Natural killer cell (primary cell): ENCODE data around the gene SLC10A3. TPM values are rescaled to one million over a fixed set of nuclear protein-coding genes. Genes with fewer than 3 reads are reported as not detected.

Experiments used
- ATAC-seq, 3 donors: fragments of 150-1000 bp in 2 of 3; fragments of 200-7000 bp in 1 of 3; cut with Tn5 transposase; 1 replicate in 1 of 3; 2 replicates in 2 of 3; pipeline ENCODE4 v1.10.0; 2021; ENCODE audit warnings: mild to moderate bottlenecking in 2 of 3, moderate library complexity in 2 of 3
- DNase-seq, 2 donors: peaks; one replicate each; pipeline versions ENCODE4 v3.0.0 to v3.0.0-alpha.2; 2013 to 2021; ENCODE audit warnings: mixed read lengths in 1 of 2
- H3K27ac ChIP-seq: one replicate; pipeline ENCODE4 v1.5.1; 2013; ENCODE audit warnings: mild to moderate bottlenecking, low read length
- H3K27me3 ChIP-seq: one replicate; pipeline ENCODE4 v1.6.1; 2013; ENCODE audit warnings: low read length; ENCODE audit not compliant: control insufficient read depth, insufficient read depth
- H3K36me3 ChIP-seq: one replicate; pipeline ENCODE4 v1.6.1; 2013; ENCODE audit warnings: low read length; ENCODE audit not compliant: control insufficient read depth, insufficient read depth
- H3K4me1 ChIP-seq: one replicate; pipeline ENCODE4 v1.6.1; 2013; ENCODE audit warnings: low read length; ENCODE audit not compliant: control insufficient read depth, insufficient read depth
- H3K4me3 ChIP-seq: one replicate; pipeline ENCODE4 v1.5.1; 2013; ENCODE audit warnings: low read length
- H3K9me3 ChIP-seq: one replicate; pipeline ENCODE4 v1.6.1; 2013; ENCODE audit warnings: low read length; ENCODE audit not compliant: control insufficient read depth, insufficient read depth
- H3K27ac Mint-ChIP-seq, 2 donors: one replicate each; pipeline ENCODE4 v1.8.0; 2022; ENCODE audit warnings: mild to moderate bottlenecking in 2 of 2, mixed read lengths in 2 of 2, moderate library complexity in 1 of 2
- H3K27me3 Mint-ChIP-seq, 2 donors: one replicate each; pipeline ENCODE4 v1.8.0; 2022; ENCODE audit warnings: low read depth in 2 of 2, mixed read lengths in 2 of 2
- H3K36me3 Mint-ChIP-seq: one replicate; pipeline ENCODE4 v1.8.0; 2022; ENCODE audit warnings: mixed read lengths
- H3K4me1 Mint-ChIP-seq, 2 donors: one replicate each; pipeline ENCODE4 v1.8.0; 2022; ENCODE audit warnings: mixed read lengths in 2 of 2
- H3K4me3 Mint-ChIP-seq: one replicate; pipeline ENCODE4 v1.8.0; 2022; ENCODE audit warnings: mild to moderate bottlenecking, moderate library complexity, mixed read lengths
- H3K9me3 Mint-ChIP-seq, 2 donors: one replicate each; pipeline ENCODE4 v1.8.0; 2022; ENCODE audit warnings: mixed read lengths in 2 of 2
- WGBS: methylation state at CpG from one replicate; pipeline ENCODE4 v1.1.7; 2013; ENCODE audit warnings: missing lambda C conversion rate; ENCODE audit not compliant: insufficient coverage; 5-methylcytosine and 5-hydroxymethylcytosine counted together
- intact Hi-C: fragments of 100-400 bp; cut with micrococcal nuclease; formaldehyde crosslinking; loops from one replicate; pipeline ENCODE4 v1.14.2; 2022
- total RNA-seq, 4 donors: library from RNA; stranded (reverse); fragments of 120-200 nt in 1 of 4; gene quantifications; one replicate each; pipeline versions ENCODE4 v1.2.3 to v1.2.4, GENCODE V29; 2013 to 2022
- TF ChIP-seq, protein P1 (sequence below): fragments of 200-600 bp; IDR thresholded peaks from one replicate; pipeline ENCODE4 v1.8.0; 2022; ENCODE audit warnings: antibody characterized with exemption

Gene SLC10A3
- total RNA-seq, 3 donors from 2014 or later (not counting 1 experiment from before 2014, with no cell fraction given): 26.5 to 42.1 (median 31.8) TPM

DNA sequence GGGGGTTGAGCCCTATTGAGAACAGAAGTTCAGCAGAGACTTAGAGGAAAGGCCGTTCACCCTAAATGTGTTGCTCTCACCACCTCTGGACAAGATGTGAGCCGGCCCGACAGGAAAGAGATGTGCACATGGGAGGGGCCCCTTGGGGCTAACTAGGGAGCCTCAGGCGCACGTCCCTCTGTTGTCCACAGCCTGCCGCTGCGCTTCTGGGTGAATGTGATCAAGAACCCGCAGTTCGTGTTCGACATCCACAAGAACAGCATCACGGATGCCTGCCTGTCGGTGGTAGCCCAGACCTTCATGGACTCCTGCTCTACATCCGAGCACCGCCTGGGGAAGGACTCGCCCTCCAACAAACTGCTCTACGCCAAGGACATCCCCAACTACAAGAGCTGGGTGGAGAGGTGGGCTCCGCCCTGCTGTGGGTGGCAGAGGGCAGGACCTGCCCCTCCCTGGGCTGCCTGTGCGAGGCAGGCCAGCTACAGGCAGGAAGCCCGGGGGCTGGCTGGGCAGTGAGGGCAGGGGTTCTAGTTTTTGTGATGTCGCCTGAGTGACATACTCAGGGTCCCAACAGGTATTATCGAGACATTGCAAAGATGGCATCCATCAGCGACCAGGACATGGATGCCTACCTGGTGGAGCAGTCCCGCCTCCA lies 19.4 kb downstream of the SLC10A3 start:
- Mint-ChIP-seq H3K4me3 (no peak overlapping the region), H3K27me3 (no peaks in the 10 kb centered on the region), H3K9me3 (no peaks in the 10 kb centered on the region), H3K27ac (no peak overlapping the region), H3K4me1 (no peaks in the 10 kb centered on the region), H3K36me3 (no peaks in the 10 kb centered on the region)
- peaks cover 16% of the 10 kb centered on the region for H3K36me3 ChIP-seq
- intact Hi-C loops: no loop called here
- H3K4me1 ChIP-seq: no peaks in the 10 kb centered on the region
- ATAC-seq (no peak), DNase-seq (no peak)
- TF ChIP-seq, protein P1, sequence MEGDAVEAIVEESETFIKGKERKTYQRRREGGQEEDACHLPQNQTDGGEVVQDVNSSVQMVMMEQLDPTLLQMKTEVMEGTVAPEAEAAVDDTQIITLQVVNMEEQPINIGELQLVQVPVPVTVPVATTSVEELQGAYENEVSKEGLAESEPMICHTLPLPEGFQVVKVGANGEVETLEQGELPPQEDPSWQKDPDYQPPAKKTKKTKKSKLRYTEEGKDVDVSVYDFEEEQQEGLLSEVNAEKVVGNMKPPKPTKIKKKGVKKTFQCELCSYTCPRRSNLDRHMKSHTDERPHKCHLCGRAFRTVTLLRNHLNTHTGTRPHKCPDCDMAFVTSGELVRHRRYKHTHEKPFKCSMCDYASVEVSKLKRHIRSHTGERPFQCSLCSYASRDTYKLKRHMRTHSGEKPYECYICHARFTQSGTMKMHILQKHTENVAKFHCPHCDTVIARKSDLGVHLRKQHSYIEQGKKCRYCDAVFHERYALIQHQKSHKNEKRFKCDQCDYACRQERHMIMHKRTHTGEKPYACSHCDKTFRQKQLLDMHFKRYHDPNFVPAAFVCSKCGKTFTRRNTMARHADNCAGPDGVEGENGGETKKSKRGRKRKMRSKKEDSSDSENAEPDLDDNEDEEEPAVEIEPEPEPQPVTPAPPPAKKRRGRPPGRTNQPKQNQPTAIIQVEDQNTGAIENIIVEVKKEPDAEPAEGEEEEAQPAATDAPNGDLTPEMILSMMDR: no peak
- no peaks in the 10 kb centered on the region for H3K9me3 ChIP-seq
- WGBS: 91% methylated on average over 23 of the region's 23 CpGs
- H3K27me3 ChIP-seq: no peaks in the 10 kb centered on the region
- no peak overlapping the region for H3K27ac ChIP-seq
- no peak overlapping the region for H3K4me3 ChIP-seq

- H3K36me3 ChIP-seq: peaks cover 16% of the 10 kb centered on the region
- Mint-ChIP-seq H3K27me3 (no peaks in the 10 kb centered on the region), H3K36me3 (no peaks in the 10 kb centered on the region), H3K4me1 (no peaks in the 10 kb centered on the region), H3K27ac (no peak overlapping the region), H3K9me3 (no peaks in the 10 kb centered on the region), H3K4me3 (no peak overlapping the region)
- TF ChIP-seq, protein P1: no peak
- no peak overlapping the region for H3K27ac ChIP-seq
- no peak overlapping the region for H3K4me3 ChIP-seq
- 94% methylated on average over 14 of the region's 14 CpGs for WGBS
- intact Hi-C loops: no loop called here
- no peak for ATAC-seq
- no peaks in the 10 kb centered on the region for H3K9me3 ChIP-seq
- no peaks in the 10 kb centered on the region for H3K27me3 ChIP-seq
- DNase-seq: no peak
- no peaks in the 10 kb centered on the region for H3K4me1 ChIP-seq
Observed at GRCh38 chrX:154470434-154470833, 20.0 kb downstream of the SLC10A3 start.

GRCh38 chrX:154469880-154470279 lies 20.5 kb downstream of the SLC10A3 start:
- Histone ChIP-seq H3K4me3 (no peak overlapping the region), H3K9me3 (no peaks in the 10 kb centered on the region), H3K36me3 (peaks cover 16% of the 10 kb centered on the region), H3K4me1 (no peaks in the 10 kb centered on the region), H3K27me3 (no peaks in the 10 kb centered on the region), H3K27ac (no peak overlapping the region)
- Mint-ChIP-seq H3K4me3 (no peak overlapping the region), H3K9me3 (no peaks in the 10 kb centered on the region), H3K27me3 (no peaks in the 10 kb centered on the region), H3K27ac (no peak overlapping the region), H3K4me1 (no peaks in the 10 kb centered on the region), H3K36me3 (no peaks in the 10 kb centered on the region)
- DNase-seq: no peak
- ATAC-seq: no peak
- WGBS: 96% methylated on average over 18 of the region's 18 CpGs
- intact Hi-C loops: no loop called here
- TF ChIP-seq, protein P1: no peak

- no peak overlapping the region for H3K4me3 ChIP-seq
- Mint-ChIP-seq H3K4me3 (no peak overlapping the region), H3K27ac (no peak overlapping the region), H3K4me1 (no peaks in the 10 kb centered on the region), H3K36me3 (no peaks in the 10 kb centered on the region), H3K9me3 (no peaks in the 10 kb centered on the region), H3K27me3 (no peaks in the 10 kb centered on the region)
- TF ChIP-seq, protein P1: no peak
- no peaks in the 10 kb centered on the region for H3K27me3 ChIP-seq
- DNase-seq (no peak), ATAC-seq (no peak)
- H3K27ac ChIP-seq: no peak overlapping the region
- H3K9me3 ChIP-seq: no peaks in the 10 kb centered on the region
- intact Hi-C loops: no loop called here
- 95% methylated on average over 9 of the region's 9 CpGs for WGBS
- H3K36me3 ChIP-seq: peaks cover 16% of the 10 kb centered on the region
- H3K4me1 ChIP-seq: no peaks in the 10 kb centered on the region
Observed at GRCh38 chrX:154469114-154469513, 21.3 kb downstream of the SLC10A3 start.
